IPS DF 19.7 (cell line): Measurements from ENCODE around the gene EFHC2.
"Not testable (repeated sequence)": the region's sequence is repeated elsewhere in the genome, so short reads cannot be mapped to it uniquely, and the experiment has no call there.

ENCODE experiments used
- DNase-seq: peaks from one replicate; pipeline ENCODE4 v3.0.0-alpha.2; 2013; ENCODE audit warnings: low read depth, low spot score

The EFHC2 gene

DNA sequence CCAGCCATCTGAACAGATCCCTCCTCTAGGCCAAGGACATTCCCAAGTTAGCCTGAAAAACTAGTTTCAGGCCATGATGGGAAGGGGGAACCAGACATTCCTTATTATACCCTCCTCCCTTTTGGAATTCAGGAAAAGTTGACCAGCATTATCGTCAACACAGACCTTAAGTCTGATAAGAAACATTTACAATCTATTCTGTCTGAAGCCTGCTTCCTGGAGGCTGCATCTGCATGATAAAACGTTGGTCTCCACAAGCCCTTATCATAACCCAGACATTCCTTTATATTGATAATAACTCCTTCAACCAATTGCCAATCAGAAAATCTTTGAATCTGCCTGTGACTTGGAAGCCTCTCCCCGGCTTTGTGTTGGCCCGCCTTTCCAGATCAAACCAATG lies 44.3 kb downstream of the EFHC2 start:
- no peak for DNase-seq

DNA sequence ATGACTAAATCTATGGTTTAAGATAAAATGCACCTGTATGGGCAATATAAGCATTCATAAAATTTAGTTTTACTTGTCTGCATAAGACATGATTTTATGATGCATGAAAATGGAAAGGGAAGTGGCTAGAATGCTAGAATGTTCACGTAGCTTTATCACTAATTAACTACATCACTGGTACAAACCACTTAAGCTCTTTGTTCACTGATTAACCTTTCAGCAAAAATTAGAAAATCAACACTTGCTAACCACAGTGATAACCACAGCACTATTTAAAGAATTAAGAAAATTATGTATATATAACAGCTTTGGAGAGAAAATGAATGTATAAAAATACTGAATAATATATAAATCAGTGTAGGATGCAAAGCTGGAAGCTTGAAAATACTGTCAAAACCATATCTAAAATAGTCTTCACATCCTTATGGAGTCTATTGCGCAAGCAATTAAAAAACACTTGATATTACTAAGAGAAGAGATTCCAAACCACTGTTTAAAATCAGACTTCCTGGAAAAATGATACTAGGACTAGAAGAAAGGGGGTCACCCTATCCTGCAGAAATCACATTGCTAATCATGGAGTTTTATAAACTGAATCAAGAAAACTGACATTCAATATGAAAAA lies 51.9 kb downstream of the EFHC2 start:
- no peak for DNase-seq

DNA sequence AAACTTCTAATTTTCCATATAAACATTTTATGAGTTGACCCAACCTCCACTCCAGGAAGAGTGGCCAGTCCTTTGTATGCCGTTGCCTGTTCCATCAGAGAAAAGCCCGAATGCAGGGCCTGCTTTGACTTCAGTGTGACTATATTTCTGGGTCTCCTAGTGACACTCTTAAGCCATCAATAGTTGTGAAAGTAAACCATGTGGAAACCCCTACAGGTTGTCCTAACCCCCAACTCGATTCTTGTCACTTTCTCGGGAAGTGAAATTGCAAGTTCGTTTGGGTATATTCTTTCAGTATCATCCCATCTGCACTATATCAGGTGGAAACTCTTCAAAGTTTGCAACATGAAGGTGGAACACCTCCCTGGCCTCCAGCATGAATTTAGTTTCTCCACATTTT lies 52.8 kb downstream of the EFHC2 start:
- no peak for DNase-seq

DNA sequence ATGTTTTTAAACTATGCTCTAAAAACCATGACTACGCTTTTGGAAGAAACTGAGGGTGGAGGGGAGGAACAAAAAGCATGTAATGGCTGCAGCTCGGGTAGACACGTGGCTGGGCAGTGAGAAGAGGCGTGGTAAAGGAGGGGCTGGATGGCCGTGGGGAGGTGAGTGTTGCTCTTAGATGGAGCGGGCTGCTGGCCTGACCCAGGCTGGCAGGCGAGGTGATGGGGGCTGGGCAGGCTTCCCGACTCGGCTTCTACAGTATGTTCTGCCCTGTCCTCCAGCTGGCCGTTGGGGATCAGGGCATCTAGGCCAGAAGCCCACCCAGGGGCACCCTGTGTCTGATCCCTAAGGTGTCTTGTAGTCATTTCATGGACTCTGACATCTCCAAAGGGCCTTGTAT lies 60.7 kb downstream of the EFHC2 start:
- DNase-seq = no peak

DNA sequence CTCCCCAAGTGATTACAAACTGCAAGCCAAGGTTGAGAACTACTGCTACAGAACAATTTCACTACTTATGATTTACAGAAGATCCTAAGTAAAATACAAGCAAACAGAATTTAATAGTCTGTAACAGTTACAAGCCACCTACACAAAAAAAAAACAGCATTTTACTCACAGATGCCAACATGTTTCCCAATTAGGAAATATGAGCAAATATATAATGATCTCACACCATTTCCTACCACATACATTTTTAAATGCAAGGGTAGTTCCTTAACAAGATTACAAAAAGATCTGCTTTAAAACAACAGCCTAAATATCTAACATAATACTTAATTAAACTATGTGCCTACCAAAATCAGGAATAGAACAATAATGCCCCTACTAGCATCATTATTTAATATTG lies 63.4 kb downstream of the EFHC2 start:
- no peak for DNase-seq

DNA sequence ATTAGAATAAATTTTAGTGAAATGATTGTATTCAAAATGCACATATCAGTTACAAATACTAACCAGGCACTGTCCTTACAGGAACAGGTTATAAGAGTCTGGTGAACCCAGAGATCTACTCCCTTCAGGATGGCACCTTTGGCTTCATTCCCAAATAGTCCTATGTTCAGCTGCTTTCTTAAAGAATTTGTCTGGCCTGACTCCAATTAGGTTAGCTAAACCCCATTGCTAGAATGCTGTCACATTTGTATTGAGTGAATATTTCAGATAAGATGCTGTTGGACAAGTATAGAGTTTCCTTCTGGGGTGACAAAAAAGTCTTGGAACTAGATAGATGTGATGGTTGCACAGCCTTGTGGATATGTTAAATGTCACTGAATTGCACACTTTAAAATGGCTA lies 69.4 kb downstream of the EFHC2 start:
- no peak for DNase-seq

DNA sequence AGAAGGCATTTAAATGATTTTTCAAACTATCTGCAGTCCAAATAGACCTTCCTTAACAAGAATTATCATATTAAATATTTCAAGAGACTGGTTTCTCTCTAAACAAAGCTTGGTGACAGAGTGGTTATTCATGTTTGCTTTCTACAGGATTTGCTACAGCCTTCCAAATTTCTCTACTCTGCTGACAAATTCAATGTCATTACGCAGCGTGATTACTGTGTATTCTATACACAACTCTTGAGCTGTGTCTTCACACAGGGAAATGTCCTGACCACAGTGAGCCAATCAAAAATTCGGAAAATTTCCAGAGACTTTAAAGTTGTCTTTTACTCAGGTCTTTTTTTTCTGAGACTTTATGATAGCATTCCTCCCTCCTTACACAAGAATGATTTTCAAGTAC lies 75.6 kb downstream of the EFHC2 start:
- DNase-seq = no peak

DNA sequence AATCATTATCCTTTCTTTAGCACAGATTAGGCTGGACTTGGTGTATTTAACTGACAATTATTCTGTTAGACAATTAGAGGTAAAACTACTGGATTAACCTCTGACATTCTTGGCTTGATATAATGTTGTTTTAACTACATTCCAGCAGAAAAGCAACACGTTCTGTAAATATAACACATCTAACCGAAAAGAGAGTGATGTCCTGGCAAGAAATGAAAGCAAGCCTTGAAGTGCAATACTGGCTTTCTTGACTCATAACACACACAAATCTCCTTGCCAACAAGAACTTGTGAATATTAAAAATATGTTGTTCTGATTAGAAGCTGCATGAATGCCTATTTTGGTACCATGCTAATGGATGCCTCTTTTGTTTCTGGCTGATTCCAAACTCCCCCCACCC lies 76.4 kb downstream of the EFHC2 start:
- DNase-seq = no peak

DNA sequence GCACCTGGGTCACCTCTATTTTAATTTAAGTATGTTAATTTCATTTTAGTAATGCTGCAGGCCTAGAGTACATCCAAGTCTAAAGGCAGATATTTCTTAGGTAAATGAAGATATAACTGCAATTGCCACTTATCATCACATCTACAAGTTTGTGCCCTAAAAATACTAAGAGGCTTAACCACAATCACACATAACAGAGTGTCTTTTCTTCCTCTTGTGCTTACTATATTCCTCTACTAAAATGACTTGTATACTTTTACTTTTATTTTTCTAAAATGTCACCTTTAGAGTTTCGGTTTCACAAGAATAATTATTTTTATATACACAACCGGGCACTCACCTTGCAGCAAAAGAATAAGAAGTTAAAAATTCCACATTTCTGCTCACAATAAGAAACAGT lies 77.9 kb downstream of the EFHC2 start:
- DNase-seq = no peak

DNA sequence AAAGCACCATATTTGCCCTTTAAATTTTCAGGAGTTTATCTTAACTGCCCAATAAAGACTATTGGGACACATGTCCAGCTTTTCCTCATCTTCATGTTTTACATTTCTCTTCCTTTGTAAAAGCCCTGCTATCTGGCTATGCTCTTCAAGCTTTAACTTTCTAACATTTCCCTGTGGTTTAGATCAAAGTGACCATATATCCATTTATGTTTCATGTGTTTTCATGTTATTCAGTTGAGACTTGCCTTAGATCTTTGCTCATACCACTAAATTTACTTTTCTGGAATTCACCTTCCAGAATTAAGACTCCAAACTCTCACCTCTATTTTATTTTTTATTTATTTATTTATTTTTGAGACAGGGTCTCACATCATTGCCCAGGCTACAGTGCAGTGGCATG lies 78.5 kb downstream of the EFHC2 start:
- no peak for DNase-seq

DNA sequence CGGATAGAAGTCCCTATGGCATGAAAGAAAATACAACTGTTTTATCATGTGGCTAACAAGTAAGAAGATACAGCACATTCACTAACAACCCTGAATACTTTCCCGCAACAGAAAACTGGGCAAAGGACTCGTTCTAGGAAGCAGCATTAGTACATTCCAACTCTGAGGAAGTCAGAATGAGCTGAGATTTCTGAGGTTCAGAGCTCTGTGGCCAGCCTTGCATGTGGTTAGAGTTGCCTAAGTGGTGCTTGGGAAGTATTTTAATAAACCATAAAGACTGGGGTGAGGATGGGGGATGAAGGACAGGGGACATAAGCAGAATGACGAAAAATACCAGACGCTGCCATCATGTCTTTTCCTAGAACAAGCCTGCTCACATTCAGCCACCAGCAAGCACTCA lies 82.2 kb downstream of the EFHC2 start:
- DNase-seq = no peak

DNA sequence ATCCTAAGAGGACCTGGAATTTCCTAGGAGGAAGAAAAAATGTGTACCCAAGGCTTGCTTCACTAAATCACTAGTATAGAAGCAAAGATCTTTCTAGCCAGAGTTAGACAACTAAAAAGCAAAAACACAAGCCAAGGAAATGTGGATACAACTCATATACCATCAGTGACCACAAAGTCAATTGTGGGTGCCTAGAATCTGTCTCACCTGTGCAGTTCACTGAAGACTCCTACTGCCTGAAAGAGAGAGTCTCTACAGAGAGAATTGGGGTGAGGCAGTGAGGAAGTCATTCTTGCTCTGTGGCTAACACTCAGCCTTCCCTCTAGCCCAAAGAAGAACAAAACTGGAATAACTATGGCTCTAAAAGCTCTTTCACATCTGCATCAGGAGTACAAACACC lies 82.9 kb downstream of the EFHC2 start:
- no peak for DNase-seq

DNA sequence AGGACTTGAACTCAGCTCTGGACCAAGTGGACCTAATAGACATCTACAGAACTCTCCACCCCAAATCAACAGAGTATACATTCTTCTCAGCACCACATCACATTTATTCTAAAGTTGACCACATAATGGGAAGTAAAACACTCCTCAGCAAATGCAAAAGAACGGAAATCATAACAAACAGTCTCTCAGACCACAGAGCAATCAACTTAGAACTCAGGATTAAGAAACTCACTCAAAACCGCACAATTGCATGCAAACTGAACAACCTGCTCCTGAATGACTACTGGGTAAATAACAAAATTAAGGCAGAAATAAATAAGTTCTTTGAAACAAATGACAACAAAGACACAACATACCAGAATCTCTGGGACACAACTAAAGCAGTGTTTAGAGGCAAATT lies 87.7 kb downstream of the EFHC2 start:
- DNase-seq = not testable (repeated sequence)

DNA sequence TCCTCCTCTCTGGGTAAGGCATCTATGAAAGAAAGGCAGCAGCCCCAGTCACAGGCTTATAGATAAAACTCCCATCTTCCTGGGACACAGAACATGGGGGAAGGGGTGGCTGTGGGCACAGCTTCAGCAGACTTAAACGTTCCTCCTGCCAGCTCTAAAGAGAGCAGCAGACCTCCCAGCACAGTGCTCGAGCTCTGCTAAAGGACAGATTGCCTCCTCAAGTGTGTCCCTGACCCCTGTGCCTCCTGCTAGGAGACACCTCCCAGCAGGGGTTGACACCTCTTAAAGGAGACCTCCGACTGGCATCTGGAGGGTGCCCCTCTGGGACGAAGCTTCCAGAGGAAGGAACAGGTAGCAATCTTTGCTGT lies 89.9 kb downstream of the EFHC2 start:
- no peak for DNase-seq

DNA sequence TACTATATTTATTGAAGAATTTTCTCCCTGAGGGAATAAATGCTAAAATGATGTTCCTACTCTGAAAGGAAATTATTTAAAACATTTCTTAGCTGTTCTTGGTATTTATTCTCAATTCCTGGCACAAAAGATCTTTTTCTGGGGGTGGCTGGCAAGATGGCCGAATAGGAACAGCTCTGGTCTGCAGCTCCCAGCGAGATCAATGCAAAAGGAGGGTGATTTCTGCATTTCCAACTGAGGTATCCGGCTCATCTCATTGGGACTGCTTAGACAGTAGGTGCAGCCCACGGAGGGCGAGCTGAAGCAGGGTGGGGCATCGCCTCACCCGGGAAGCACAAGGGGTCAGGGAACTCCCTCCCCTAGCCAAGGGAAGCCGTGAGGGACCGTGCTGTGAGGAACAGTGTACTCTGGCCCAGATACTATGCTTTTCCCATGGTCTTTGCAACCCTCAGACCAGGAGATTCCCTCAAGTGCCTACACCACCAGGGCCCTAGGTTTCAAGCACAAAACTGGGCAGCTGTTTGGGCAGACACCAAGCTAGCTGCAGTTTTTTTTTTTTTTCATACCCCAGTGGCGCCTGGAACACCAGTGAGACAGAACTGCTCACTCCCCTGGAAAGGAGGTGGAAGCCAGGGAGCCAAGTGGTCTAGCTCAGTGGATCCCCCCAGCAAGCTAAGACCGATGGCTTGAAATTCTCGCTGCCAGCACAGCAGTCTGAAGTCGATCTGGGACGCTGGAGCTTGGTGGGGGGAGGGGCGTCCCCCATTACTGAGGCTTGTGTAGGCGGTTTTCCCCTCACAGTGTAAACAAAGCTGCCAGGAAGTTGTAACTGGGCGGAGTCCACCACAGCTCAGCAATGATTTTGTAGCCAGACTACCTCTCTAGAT lies 90.5 kb downstream of the EFHC2 start:
- DNase-seq = not testable (repeated sequence)

DNA sequence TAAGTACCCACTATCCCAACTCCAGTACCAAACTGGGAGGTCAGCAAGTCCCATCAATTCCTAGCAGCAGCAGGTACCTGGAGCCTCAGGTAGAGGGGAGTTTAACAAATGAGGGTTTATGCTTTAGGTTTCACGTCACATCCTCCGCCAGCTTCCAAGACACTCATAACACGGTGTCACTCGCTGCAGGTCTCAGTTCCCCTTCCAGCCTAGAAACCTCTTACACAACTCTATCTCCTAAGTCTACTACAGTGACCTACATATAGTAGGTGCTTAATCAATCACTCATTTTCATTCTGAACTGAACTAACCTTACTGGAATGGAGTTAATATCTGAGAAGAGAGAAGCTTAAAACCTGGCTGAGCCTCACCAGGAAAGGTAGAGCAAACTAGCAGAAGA lies 96.0 kb downstream of the EFHC2 start:
- DNase-seq = no peak

DNA sequence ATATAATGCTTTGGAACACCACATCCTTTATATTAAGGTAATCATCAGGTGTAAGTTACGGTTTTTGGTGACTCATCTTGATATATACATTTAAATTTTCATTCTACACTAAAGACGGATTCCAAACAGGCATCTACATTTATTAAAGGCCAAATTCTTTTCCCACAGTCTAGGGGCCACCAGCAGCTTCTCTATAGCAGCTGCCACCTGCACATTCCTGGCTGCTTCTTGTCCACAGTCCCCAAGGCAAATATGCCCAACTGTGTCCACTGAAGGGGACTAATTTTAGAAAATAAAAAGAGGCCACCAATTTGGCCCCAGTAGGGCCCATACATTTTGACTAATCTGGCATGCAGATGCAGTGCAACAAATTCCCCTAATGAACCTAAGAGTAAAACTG lies 96.6 kb downstream of the EFHC2 start:
- no peak for DNase-seq

DNA sequence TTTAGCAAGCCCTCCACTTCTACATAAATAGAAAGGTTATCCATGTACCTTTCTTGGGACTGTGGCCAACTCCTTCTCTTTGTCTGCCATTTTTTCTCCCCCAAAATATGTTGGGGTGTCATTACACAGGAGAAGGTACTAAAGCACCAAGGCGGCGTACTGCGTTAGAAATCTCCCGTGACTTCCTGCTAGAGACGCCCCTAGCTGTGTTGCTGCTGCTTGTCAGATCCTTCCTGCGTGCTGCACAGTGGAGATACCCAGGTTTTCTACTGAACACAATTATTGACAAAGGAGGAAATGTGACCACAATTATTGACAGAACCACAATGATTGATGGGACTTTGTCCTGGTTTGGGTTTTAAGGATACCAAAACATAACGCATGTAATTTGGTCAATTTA lies 97.7 kb downstream of the EFHC2 start:
- DNase-seq = no peak

DNA sequence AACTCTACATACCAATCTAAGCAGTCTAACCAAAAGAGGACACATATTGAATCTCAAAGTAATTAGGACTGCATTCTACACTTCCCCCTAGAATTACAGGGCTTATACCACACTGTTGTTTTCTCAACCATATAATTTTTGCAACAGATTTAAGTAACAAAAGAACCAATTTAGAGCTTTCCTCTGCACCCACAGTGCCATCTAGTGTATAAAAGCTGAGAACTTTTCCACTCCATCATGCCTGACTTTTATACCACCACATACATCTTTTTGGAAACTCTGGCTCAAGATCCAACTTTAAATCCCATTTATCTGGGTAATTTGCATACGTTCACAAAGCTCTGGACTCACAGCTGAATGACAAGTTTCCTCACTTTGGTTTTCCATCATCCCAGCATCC lies 99.5 kb downstream of the EFHC2 start:
- no peak for DNase-seq

DNA sequence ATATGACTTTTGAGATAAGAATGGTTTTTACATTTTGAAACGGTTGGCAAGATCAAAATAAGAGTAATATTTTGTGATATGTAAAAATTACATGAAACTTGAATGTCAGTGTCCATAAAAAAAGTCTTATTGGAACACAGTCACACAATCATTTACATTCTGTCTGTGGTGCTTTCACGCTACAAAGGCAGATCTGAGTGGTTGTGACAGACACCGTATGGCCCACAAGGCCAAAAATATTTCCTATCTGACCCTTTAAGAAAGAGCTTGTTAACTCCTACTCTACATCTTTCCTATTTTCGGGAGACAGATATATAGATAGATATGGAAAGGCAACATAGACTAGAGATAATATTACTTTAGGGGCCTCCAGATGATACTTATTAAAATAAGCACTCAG lies 101.9 kb downstream of the EFHC2 start:
- DNase-seq = no peak

DNA sequence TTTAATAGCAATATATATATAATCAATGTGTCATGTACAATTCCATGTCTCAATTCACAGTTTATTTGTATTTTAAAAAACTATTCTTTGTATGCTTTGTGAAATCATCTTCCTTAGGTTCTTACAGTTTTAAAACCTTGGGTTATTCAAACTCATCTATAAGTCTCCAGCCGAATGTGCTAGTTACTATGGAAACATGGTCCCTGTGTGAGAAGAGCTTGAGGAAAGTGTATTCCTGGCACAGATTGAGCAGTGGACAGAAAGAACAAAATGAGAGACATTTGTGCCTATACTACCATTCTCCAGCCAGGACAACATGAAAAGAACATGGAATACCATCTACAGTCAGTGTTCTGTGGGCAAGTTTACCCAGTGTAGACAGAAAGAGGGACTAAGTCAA lies 103.4 kb downstream of the EFHC2 start:
- DNase-seq = no peak

DNA sequence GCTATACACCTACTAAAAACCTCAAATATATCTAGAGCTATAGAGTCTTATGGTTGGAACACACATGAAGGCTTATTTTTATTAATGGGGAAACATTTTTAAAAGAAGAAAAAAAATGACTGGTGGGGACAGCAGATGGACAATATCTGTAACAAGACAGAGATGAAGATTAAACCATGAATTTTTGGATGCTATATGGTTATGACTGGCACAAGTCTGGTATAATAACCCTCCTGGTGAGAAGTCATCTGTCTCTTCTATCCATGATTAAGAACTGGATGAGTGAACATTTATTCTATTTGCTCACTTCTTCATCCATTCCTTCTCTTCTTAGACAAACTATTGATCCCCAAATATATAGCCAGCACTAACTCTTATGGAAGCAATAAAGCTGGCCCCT lies 104.4 kb downstream of the EFHC2 start:
- no peak for DNase-seq

DNA sequence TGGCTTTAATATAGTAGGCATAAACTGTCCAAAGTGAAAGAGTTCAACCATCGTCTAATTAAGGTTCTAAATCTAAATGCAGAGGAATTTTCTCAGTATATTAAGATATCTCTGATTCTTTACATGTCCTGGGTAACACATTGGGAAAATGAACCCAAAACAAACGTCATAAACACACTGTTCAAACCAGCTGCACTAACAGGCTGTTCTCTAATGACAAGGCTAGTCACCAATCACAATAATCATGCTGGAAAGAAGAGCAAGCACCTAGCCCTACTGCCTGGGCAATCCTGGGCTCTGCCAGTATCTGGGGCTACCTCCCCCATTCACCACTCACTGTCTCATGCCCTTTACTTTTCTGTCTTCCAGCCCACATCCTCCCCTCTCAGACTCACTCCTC lies 107.9 kb downstream of the EFHC2 start:
- DNase-seq = no peak

DNA sequence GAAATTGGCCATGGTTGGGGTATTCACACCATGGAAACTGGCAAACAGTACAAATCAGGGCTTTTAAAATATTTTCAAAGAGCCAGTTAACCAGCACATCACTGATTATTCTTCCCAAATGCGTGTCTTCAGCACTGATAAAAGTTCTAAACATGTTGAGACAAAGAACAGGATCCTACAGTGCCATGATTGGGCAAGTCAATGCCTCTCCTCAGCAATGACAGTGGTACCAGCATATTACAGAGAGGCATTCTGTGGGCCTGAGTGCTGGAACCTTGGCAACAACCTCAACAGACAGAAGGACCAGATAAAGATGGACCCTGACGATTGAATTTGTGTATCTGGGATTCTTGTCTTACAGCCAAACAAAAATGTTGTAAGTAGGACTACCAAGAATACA lies 108.9 kb downstream of the EFHC2 start:
- DNase-seq = no peak
